Mesendoderm (in vitro differentiated cells): ENCODE measurements around the gene STAP1.
"Not testable (repeated sequence)": the region's sequence is repeated elsewhere in the genome, so short reads cannot be mapped to it uniquely, and the experiment has no call there.

Source experiments
- DNase-seq: peaks from one replicate; pipeline ENCODE4 v3.0.0; 2013
- H2AK5ac ChIP-seq: 2 replicates; pipeline ENCODE4 v1.6.1; 2013; ENCODE audit warnings: low read length, inconsistent platforms
- H2BK120ac ChIP-seq: 2 replicates; pipeline ENCODE4 v1.6.1; 2013; ENCODE audit warnings: low read depth, mild to moderate bottlenecking, low read length, moderate library complexity, mixed read lengths
- H2BK15ac ChIP-seq: replicated peaks from 2 replicates; pipeline ENCODE4 v1.6.1; 2013; ENCODE audit warnings: low read depth, mild to moderate bottlenecking, moderate library complexity
- H2BK5ac ChIP-seq: 2 replicates; pipeline ENCODE4 v1.6.1; 2013; ENCODE audit warnings: low read length, inconsistent platforms
- H3K18ac ChIP-seq: 2 replicates; pipeline ENCODE4 v1.6.1; 2013; ENCODE audit warnings: mild to moderate bottlenecking, low read length, mixed read lengths
- H3K23ac ChIP-seq: one replicate; pipeline ENCODE4 v1.6.1; 2013; ENCODE audit warnings: low read length
- H3K27ac ChIP-seq: 2 replicates; pipeline ENCODE4 v1.5.1; 2013; ENCODE audit warnings: low read depth, mild to moderate bottlenecking, inconsistent platforms, low read length, moderate library complexity
- H3K27me3 ChIP-seq: 2 replicates; pipeline ENCODE4 v1.6.1; 2013; ENCODE audit warnings: low read length, control low read depth, mild to moderate bottlenecking, inconsistent platforms; ENCODE audit not compliant: insufficient read depth, poor library complexity
- H3K36me3 ChIP-seq: 2 replicates; pipeline ENCODE4 v1.6.1; 2013; ENCODE audit warnings: low read length, inconsistent platforms; ENCODE audit not compliant: control insufficient read depth, insufficient read depth
- H3K4ac ChIP-seq: one replicate; pipeline ENCODE4 v1.6.1; 2013; ENCODE audit warnings: low read depth, mild to moderate bottlenecking, low read length, moderate library complexity
- H3K4me1 ChIP-seq: 2 replicates; pipeline ENCODE4 v1.6.1; 2013; ENCODE audit warnings: low read depth, low read length, inconsistent platforms; ENCODE audit not compliant: control insufficient read depth
- H3K4me2 ChIP-seq: 2 replicates; pipeline ENCODE4 v1.6.1; 2013; ENCODE audit warnings: low read length
- H3K4me3 ChIP-seq: 2 replicates; pipeline ENCODE4 v1.5.1; 2013; ENCODE audit warnings: mild to moderate bottlenecking, low read length
- H3K56ac ChIP-seq: one replicate; pipeline ENCODE4 v1.6.1; 2013; ENCODE audit warnings: low read length
- H3K79me1 ChIP-seq: 2 replicates; pipeline ENCODE4 v1.6.1; 2013; ENCODE audit warnings: low read length, inconsistent platforms
- H3K79me2 ChIP-seq: 2 replicates; pipeline ENCODE4 v1.6.1; 2013; ENCODE audit warnings: mild to moderate bottlenecking, low read length; ENCODE audit not compliant: control insufficient read depth, insufficient read depth
- H3K9ac ChIP-seq: 2 replicates; pipeline ENCODE4 v1.6.1; 2013; ENCODE audit warnings: low read length, inconsistent platforms
- H4K5ac ChIP-seq: one replicate; pipeline ENCODE4 v1.6.1; 2013; ENCODE audit warnings: low read length
- H4K8ac ChIP-seq: one replicate; pipeline ENCODE4 v1.6.1; 2013; ENCODE audit warnings: low read depth, mild to moderate bottlenecking, control low read depth, low read length, moderate library complexity
- WGBS: extraction: QIAGEN DNeasy Blood & Tissue Kit; methylation state at CpG from one replicate; pipeline ENCODE4 v1.1.7; 2013; ENCODE audit warnings: low lambda C conversion rate, missing lambda C conversion rate; ENCODE audit not compliant: insufficient coverage; ENCODE audit errors: extremely low coverage; 5-methylcytosine and 5-hydroxymethylcytosine counted together

The STAP1 gene

GRCh38 chr4:67546971-67547370 lies 11.6 kb upstream of the STAP1 start:
- Histone ChIP-seq H3K23ac (no peak overlapping the region), H3K18ac (no peak overlapping the region), H3K27me3 (no peaks in the 10 kb centered on the region), H3K27ac (no peak overlapping the region), H2AK5ac (no peak overlapping the region), H3K4me2 (no peak overlapping the region), H3K4me1 (no peaks in the 10 kb centered on the region), H3K79me2 (peaks cover 5% of the 10 kb centered on the region), H3K56ac (no peak overlapping the region), H4K5ac (no peak overlapping the region), H2BK5ac (no peak overlapping the region), H3K79me1 (peaks cover 1% of the 10 kb centered on the region), H3K9ac (no peak overlapping the region), H3K4me3 (no peak overlapping the region), H3K4ac (no peak overlapping the region), H4K8ac (no peak overlapping the region), H3K36me3 (no peaks in the 10 kb centered on the region), H2BK15ac (no peak overlapping the region), H2BK120ac (no peak overlapping the region)
- no peak for DNase-seq
- no CpG with 5 or more reads among the region's 4 CpGs for WGBS

DNA sequence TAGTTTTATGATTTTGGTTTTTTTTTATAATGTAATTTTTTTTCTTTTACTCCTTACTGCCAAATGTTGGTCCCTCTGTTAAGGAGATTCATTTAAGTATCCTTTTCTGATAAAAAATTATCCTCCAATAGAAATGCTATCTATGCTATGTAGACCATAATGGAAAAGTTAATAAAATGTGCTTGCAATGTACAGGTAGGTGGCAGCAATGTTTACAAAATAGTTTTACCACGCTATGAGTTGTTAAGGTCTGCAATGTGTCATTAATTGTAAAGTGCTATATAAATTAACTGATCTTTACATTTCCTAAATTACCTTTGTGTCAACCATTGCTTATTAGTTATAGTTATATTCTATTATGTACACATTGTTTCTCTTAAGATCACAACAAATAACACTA lies 9.4 kb upstream of the STAP1 start:
- no peak overlapping the region for H3K4ac ChIP-seq
- H3K23ac ChIP-seq: no peak overlapping the region
- no peaks in the 10 kb centered on the region for H3K4me1 ChIP-seq
- H3K18ac ChIP-seq: no peak overlapping the region
- no peak overlapping the region for H2BK15ac ChIP-seq
- no peak overlapping the region for H3K4me3 ChIP-seq
- DNase-seq: no peak
- no peak overlapping the region for H3K56ac ChIP-seq
- no CpG with 5 or more reads among the region's 1 CpG for WGBS
- H2AK5ac ChIP-seq: no peak overlapping the region
- H2BK120ac ChIP-seq: no peak overlapping the region
- H3K36me3 ChIP-seq: no peaks in the 10 kb centered on the region
- H2BK5ac ChIP-seq: no peak overlapping the region
- H4K5ac ChIP-seq: no peak overlapping the region
- peaks cover 5% of the 10 kb centered on the region for H3K79me2 ChIP-seq
- no peak overlapping the region for H3K9ac ChIP-seq
- H3K27me3 ChIP-seq: no peaks in the 10 kb centered on the region
- no peak overlapping the region for H4K8ac ChIP-seq
- no peaks in the 10 kb centered on the region for H3K79me1 ChIP-seq
- H3K27ac ChIP-seq: no peak overlapping the region
- H3K4me2 ChIP-seq: no peak overlapping the region

- Histone ChIP-seq H2BK5ac (no peak overlapping the region), H3K9ac (no peak overlapping the region), H3K4ac (no peak overlapping the region), H3K27me3 (no peaks in the 10 kb centered on the region), H3K4me1 (no peaks in the 10 kb centered on the region), H3K79me2 (no peaks in the 10 kb centered on the region), H2AK5ac (no peak overlapping the region), H3K36me3 (no peaks in the 10 kb centered on the region), H3K4me2 (no peak overlapping the region), H2BK120ac (no peak overlapping the region), H3K56ac (no peak overlapping the region), H3K79me1 (no peaks in the 10 kb centered on the region), H3K27ac (no peak overlapping the region), H2BK15ac (no peak overlapping the region), H3K18ac (no peak overlapping the region), H4K8ac (no peak overlapping the region), H4K5ac (no peak overlapping the region), H3K4me3 (no peak overlapping the region), H3K23ac (no peak overlapping the region)
- DNase-seq: no peak
These were observed 8.1 kb upstream of the STAP1 start for GRCh38 chr4:67550451-67550850.

DNA sequence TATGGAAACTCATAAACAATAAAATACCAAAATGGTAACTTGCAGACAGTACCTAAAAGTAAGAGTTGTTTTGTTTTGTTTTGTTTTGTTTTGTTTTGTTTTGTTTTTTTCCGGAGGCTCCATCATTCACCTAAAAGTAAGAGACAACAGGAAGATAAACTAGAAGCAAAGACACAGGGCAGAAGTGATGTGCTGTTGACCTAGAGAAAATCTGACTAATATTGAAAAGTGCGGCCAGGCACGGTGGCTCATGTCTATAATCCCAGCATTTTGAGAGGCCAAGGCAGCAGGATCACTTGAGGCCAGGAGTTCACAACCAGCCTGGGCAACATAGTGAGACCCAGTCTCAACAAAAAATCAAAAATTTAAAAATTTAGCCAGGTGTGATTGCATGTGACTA lies 7.7 kb upstream of the STAP1 start:
- Histone ChIP-seq H2BK15ac (no peak overlapping the region), H3K18ac (no peak overlapping the region), H3K36me3 (no peaks in the 10 kb centered on the region), H3K4me1 (no peaks in the 10 kb centered on the region), H3K56ac (no peak overlapping the region), H2BK120ac (no peak overlapping the region), H3K9ac (no peak overlapping the region), H4K5ac (no peak overlapping the region), H2BK5ac (no peak overlapping the region), H3K4me2 (no peak overlapping the region), H3K79me2 (no peaks in the 10 kb centered on the region), H4K8ac (no peak overlapping the region), H3K27me3 (no peaks in the 10 kb centered on the region), H3K79me1 (no peaks in the 10 kb centered on the region), H3K23ac (no peak overlapping the region), H3K4me3 (no peak overlapping the region), H3K27ac (no peak overlapping the region), H2AK5ac (no peak overlapping the region), H3K4ac (no peak overlapping the region)
- DNase-seq: no peak
- WGBS: no CpG with 5 or more reads among the region's 3 CpGs

DNA sequence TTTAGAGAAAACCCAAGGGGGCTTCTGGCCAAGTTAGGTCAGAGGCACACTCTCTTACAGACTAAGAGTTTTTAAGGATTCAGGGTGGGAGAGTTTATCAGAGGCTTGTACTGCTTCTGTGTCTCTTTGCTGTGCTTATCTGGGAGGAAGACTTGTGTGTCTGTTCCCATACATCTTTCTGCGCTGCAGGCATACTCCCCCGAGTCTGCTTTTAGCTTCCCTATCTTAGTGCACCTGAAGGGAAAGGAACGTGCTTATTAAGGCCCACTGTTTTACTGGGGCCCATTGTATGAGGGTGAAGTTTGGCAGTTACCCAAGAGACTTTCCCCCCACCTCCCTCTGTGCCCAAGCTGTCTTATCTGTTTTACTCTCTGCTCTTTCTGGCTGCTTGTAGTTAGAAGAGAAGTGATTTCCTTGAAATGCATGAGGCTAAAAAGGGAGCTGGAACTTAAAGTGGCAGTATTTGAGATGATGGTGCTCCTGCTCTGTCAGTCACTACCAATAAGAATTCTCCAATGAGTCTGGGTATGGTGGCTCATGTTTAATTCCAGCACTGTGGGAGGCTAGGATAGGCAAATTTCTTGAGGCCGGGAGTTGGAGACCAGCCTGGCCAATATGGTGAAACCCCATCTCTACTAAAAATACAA lies 6.3 kb upstream of the STAP1 start:
- not testable (repeated sequence) for H3K4ac ChIP-seq, H2BK120ac ChIP-seq, H3K56ac ChIP-seq, H3K4me1 ChIP-seq, H3K9ac ChIP-seq, H3K23ac ChIP-seq, H3K36me3 ChIP-seq, H4K8ac ChIP-seq, H2AK5ac ChIP-seq, H3K27me3 ChIP-seq, H3K18ac ChIP-seq, H3K27ac ChIP-seq, H3K4me3 ChIP-seq, H3K79me1 ChIP-seq, H2BK15ac ChIP-seq, DNase-seq, H4K5ac ChIP-seq, H3K79me2 ChIP-seq, H3K4me2 ChIP-seq, H2BK5ac ChIP-seq
- no CpG with 5 or more reads among the region's 4 CpGs for WGBS

GRCh38 chr4:67554096-67554495 lies 4.4 kb upstream of the STAP1 start:
- Histone ChIP-seq H3K27me3 (no peaks in the 10 kb centered on the region), H3K4me3 (no peak overlapping the region), H3K27ac (no peak overlapping the region), H2BK120ac (no peak overlapping the region), H3K23ac (no peak overlapping the region), H3K9ac (no peak overlapping the region), H3K4me1 (no peaks in the 10 kb centered on the region), H3K79me1 (no peaks in the 10 kb centered on the region), H4K5ac (no peak overlapping the region), H2AK5ac (no peak overlapping the region), H3K4ac (no peak overlapping the region), H3K36me3 (no peaks in the 10 kb centered on the region), H3K79me2 (no peaks in the 10 kb centered on the region), H2BK15ac (no peak overlapping the region), H3K4me2 (no peak overlapping the region), H2BK5ac (no peak overlapping the region), H3K18ac (no peak overlapping the region), H4K8ac (no peak overlapping the region), H3K56ac (no peak overlapping the region)
- WGBS: no CpG with 5 or more reads among the region's 3 CpGs
- DNase-seq: no peak
